ENCODE data around the gene SGMS1. TPM values are rescaled to one million over a fixed set of nuclear protein-coding genes. Genes with fewer than 3 reads are reported as not detected.

The SGMS1 gene
- total RNA-seq, 4 donors from 2014 or later = 153 to 235 (median 186) TPM

GRCh38 chr10:50620899-50621298 is 2.9 kb downstream of the SGMS1 start:
- intact Hi-C loops (cut with DNase I; ENCODE audit: low total_unique reads) = loop anchor here (10.0 kb wide), 1 partner anchor 196 kb away; no protein-coding TSS in a partner anchor
- TF ChIP-seq CTCF (IDR thresholded peaks at IDR 0.05) (no peak), POLR2A (IDR thresholded peaks at IDR 0.05) (no peak)
- DNase-seq (ENCODE audit: low spot score in 2 of 2) = no peak
- no peak overlapping the region for H3K4me3 ChIP-seq (ENCODE audit: low read depth, poor library complexity, severe bottlenecking)
- WGBS, 2 donors = 81 to 84% methylated on average over 7 of the region's 7 CpGs

- TF ChIP-seq CTCF (IDR thresholded peaks at IDR 0.05) (no peak), POLR2A (IDR thresholded peaks at IDR 0.05) (no peak)
- no peak for DNase-seq (ENCODE audit: low spot score in 2 of 2)
- intact Hi-C loops (cut with DNase I; ENCODE audit: low total_unique reads) = loop anchor here (10.0 kb wide), 2 partner anchors 65 to 195 kb away; no protein-coding TSS in a partner anchor
- no peak overlapping the region for H3K4me3 ChIP-seq (ENCODE audit: low read depth, poor library complexity, severe bottlenecking)
- WGBS, 2 donors = 63 to 65% methylated on average over 2 of the region's 2 CpGs
Observed at GRCh38 chr10:50619882-50620281, 3.9 kb downstream of the SGMS1 start.

- no peak for DNase-seq (ENCODE audit: low spot score in 2 of 2)
- 66 to 90% methylated on average over 1 of the region's 1 CpG for WGBS, 2 donors
- intact Hi-C loops (cut with DNase I; ENCODE audit: low total_unique reads) = loop anchor here (10.0 kb wide), 1 partner anchor 64 kb away; no protein-coding TSS in a partner anchor
- TF ChIP-seq CTCF (IDR thresholded peaks at IDR 0.05) = no peak
- TF ChIP-seq POLR2A (IDR thresholded peaks at IDR 0.05) = no peak
- H3K4me3 ChIP-seq (ENCODE audit: low read depth, poor library complexity, severe bottlenecking) = no peak overlapping the region
Observed at GRCh38 chr10:50619166-50619565, 4.6 kb downstream of the SGMS1 start.

- WGBS, 2 donors = 50 to 54% methylated on average over 3 of the region's 3 CpGs
- DNase-seq (ENCODE audit: low spot score in 2 of 2) = no peak
- TF ChIP-seq CTCF (IDR thresholded peaks at IDR 0.05) = no peak
- TF ChIP-seq POLR2A (IDR thresholded peaks at IDR 0.05) = no peak
- no peak overlapping the region for H3K4me3 ChIP-seq (ENCODE audit: low read depth, poor library complexity, severe bottlenecking)
- intact Hi-C loops (cut with DNase I; ENCODE audit: low total_unique reads) = loop anchor here (10.0 kb wide), 1 partner anchor 64 kb away; no protein-coding TSS in a partner anchor
Observed at GRCh38 chr10:50618624-50619023, 5.1 kb downstream of the SGMS1 start.

- intact Hi-C loops (cut with DNase I; ENCODE audit: low total_unique reads) = loop anchor here (10.0 kb wide), 1 partner anchor 61 kb away; no protein-coding TSS in a partner anchor
- DNase-seq (ENCODE audit: low spot score in 2 of 2) = no peak
Observed at GRCh38 chr10:50615658-50616057, 8.1 kb downstream of the SGMS1 start.

More at GRCh38 chr10:50615658-50616057, 8.1 kb downstream of the SGMS1 start:
- H3K4me3 ChIP-seq (ENCODE audit: low read depth, poor library complexity, severe bottlenecking) = no peak overlapping the region
- TF ChIP-seq POLR2A (IDR thresholded peaks at IDR 0.05) (no peak), CTCF (IDR thresholded peaks at IDR 0.05) (no peak)
- 75 to 83% methylated on average over 2 of the region's 2 CpGs for WGBS, 2 donors
